HepG2 (cell line): ENCODE data around the gene GGA1. TPM values are rescaled to one million over a fixed set of nuclear protein-coding genes. Genes with fewer than 3 reads are reported as not detected.
A peak's percentile ranks its signal among the peaks of the same experiment; 100 is the strongest.

ENCODE experiments used
- ATAD3A ChIP-seq: sonication (generic); formaldehyde crosslinking; IDR thresholded peaks from 2 replicates; pipeline ENCODE4 v1.4.0; 2020; ENCODE audit warnings: missing genetic modification reagents
- HNRNPLL ChIP-seq: fragments of 200-400 bp; formaldehyde crosslinking; IDR thresholded peaks from 2 replicates; pipeline ENCODE4 v1.6.1; 2017; ENCODE audit warnings: mild to moderate bottlenecking, low read depth, low read length; ENCODE audit not compliant: poor library complexity, severe bottlenecking
- ZFP37 ChIP-seq: sonication (generic); formaldehyde crosslinking; IDR thresholded peaks from 2 replicates; pipeline ENCODE4 v1.4.0; 2020; ENCODE audit warnings: missing genetic modification reagents, borderline replicate concordance
- ZNF614 ChIP-seq: IDR thresholded peaks from 2 replicates; pipeline ENCODE4 v1.6.1; 2018; ENCODE audit warnings: missing biosample characterization, missing genetic modification reagents, inconsistent platforms, borderline replicate concordance
- ZNF619 ChIP-seq: sonication (generic); formaldehyde crosslinking; IDR thresholded peaks from 2 replicates; pipeline ENCODE4 v1.4.0; 2020; ENCODE audit warnings: mild to moderate bottlenecking, missing genetic modification reagents
- polyA plus RNA-seq, 8 experiments: library from polyadenylated mRNA; depleted of rRNA in 3 of 8; stranded (reverse) in 7 of 8; unstranded in 1 of 8; fragments of >200 nt; fragmentation: Illumina TruSeq in 4 of 8; extraction: Trizol in 4 of 8; gene quantifications; 2 replicates each; pipeline versions ENCODE4 v1.2.1 to v1.2.3, GENCODE V29; 2011 to 2016; ENCODE audit warnings: low read depth in 4 of 8, missing spikeins in 1 of 8, mixed read lengths in 1 of 8; ENCODE audit not compliant: insufficient read depth in 1 of 8
- total RNA-seq, 5 experiments: library from RNA; depleted of rRNA; stranded (reverse); fragments of >200 nt; fragmentation: Illumina TruSeq; extraction: Trizol; gene quantifications; 2 replicates each; pipeline ENCODE4 v1.2.3, GENCODE V29; 2016; ENCODE audit warnings: low read depth in 1 of 5
- TF ChIP-seq, protein P1 (sequence below): sonication (generic); formaldehyde crosslinking; IDR thresholded peaks from 2 replicates; pipeline ENCODE4 v1.4.0; 2020; ENCODE audit warnings: mild to moderate bottlenecking, missing genetic modification reagents
- TF ChIP-seq, protein P2 (sequence below): sonication (generic); formaldehyde crosslinking; IDR thresholded peaks from 2 replicates; pipeline ENCODE4 v1.8.0; 2022; ENCODE audit warnings: mild to moderate bottlenecking, missing genetic modification reagents

Gene GGA1
- total and polyA plus RNA-seq, 2 of the 13 experiments (the other 11 are each of a cell fraction or from before 2014, with no cell fraction given): 29.1 to 87.2 TPM

DNA sequence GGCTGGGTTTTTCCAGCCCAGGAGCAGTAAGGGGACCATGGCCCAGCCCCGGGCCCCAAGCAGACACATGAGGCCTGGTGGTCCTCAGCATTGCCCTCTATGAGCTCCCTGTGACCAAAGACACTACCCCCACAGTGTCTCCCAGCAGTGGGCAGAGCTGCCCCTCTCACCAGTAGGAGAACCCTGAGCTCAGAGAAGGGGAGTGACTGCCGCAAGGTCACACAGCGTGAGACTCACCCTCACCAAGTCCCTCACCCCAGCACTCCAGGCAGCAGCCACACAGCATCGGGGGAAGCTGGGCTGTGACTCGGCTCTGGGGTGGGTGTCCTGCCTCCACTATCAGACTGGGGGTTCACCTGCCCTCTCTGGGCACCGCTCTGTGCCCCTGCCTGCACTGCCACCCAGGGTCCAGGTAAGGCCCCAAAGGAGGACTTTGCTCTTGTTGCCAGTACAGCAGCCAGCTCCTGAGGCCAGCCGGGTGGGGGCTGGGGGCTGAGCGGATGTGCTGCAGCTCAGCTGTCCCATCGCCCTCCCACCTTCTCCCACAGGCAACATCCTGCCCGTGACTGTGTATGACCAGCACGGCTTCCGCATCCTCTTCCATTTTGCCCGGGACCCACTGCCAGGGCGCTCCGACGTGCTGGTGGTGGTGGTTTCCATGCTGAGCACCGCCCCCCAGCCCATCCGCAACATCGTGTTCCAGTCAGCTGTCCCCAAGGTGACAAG lies 23.0 kb downstream of the GGA1 start (continued):
- TF ChIP-seq, protein P1, sequence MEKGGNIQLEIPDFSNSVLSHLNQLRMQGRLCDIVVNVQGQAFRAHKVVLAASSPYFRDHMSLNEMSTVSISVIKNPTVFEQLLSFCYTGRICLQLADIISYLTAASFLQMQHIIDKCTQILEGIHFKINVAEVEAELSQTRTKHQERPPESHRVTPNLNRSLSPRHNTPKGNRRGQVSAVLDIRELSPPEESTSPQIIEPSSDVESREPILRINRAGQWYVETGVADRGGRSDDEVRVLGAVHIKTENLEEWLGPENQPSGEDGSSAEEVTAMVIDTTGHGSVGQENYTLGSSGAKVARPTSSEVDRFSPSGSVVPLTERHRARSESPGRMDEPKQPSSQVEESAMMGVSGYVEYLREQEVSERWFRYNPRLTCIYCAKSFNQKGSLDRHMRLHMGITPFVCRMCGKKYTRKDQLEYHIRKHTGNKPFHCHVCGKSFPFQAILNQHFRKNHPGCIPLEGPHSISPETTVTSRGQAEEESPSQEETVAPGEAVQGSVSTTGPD: no peak
- peak; percentile 34 for TF ChIP-seq HNRNPLL
- TF ChIP-seq ATAD3A (CRISPR knock-in tag): no peak
- no peak for TF ChIP-seq ZNF614 (CRISPR knock-in tag)
- TF ChIP-seq, protein P2, sequence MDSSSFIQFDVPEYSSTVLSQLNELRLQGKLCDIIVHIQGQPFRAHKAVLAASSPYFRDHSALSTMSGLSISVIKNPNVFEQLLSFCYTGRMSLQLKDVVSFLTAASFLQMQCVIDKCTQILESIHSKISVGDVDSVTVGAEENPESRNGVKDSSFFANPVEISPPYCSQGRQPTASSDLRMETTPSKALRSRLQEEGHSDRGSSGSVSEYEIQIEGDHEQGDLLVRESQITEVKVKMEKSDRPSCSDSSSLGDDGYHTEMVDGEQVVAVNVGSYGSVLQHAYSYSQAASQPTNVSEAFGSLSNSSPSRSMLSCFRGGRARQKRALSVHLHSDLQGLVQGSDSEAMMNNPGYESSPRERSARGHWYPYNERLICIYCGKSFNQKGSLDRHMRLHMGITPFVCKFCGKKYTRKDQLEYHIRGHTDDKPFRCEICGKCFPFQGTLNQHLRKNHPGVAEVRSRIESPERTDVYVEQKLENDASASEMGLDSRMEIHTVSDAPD (CRISPR knock-in tag): no peak
- TF ChIP-seq ZNF619 (CRISPR knock-in tag): no peak; the same call in 1 of the 2 replicates
- TF ChIP-seq ZFP37 (CRISPR knock-in tag): no peak; the same call in 1 of the 2 replicates
- TF ChIP-seq, all 625 proteins: peak for 159
